ENCODE measurements around the gene ADSL.

ADSL gene

DNA sequence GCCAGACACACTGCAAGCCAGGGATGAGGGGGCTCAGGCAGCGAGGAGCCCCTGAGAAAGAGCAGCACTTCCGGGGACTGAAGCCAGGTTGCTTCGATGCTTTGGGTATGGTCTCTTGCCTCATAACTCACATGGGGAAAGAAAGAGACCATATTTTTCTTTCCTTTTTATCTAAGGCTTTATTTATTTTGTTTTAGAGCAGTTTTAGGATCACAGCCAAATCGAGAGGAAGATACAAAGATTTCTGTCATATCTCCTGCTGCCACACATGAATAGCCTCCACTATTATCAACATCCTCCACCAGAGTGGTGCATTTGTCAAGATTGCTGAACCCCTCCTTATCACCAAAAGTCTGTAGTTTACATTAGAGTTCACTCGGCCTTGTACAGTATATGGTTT is 24.3 kb upstream of the ADSL start:
- H3K27ac ChIP-seq (ENCODE audit: low read length), result no peak overlapping the region
- no peak for TF ChIP-seq CTCF (IDR thresholded peaks at IDR 0.05; ENCODE audit: low read length)
- TF ChIP-seq EZH2 (optimal IDR thresholded peaks at IDR 0.05; ENCODE audit: low read depth, low read length), result no peak
- TF ChIP-seq EZH2phosphoT487 (IDR thresholded peaks at IDR 0.05; ENCODE audit: low read length), result no peak

GRCh38 chr22:40322818-40323447 is 23.4 kb upstream of the ADSL start:
- H3K9me2 ChIP-seq (replicated peaks; ENCODE audit: insufficient read depth, low read length), result no peaks in the 10 kb centered on the region
- no peaks in the 10 kb centered on the region; the same call in 1 of the 2 replicates for H3K36me3 ChIP-seq (replicated peaks; ENCODE audit: insufficient read depth, low read length)
- no peak overlapping the region for H2AFZ ChIP-seq (ENCODE audit: low read length)
- no peaks in the 10 kb centered on the region for H3K9me3 ChIP-seq (replicated peaks; ENCODE audit: insufficient read depth, low read length)
- TF ChIP-seq CTCF (IDR thresholded peaks at IDR 0.05; ENCODE audit: low read length) (no peak), EZH2 (optimal IDR thresholded peaks at IDR 0.05; ENCODE audit: low read depth, low read length) (no peak), EZH2phosphoT487 (IDR thresholded peaks at IDR 0.05; ENCODE audit: low read length) (no peak)
- H3K9ac ChIP-seq (ENCODE audit: low read length), result no peak overlapping the region
- no peaks in the 10 kb centered on the region for H3K4me1 ChIP-seq (ENCODE audit: low read length)
- H3K27me3 ChIP-seq (replicated peaks; ENCODE audit: insufficient read depth, low read length), result no peaks in the 10 kb centered on the region
- H3K4me3 ChIP-seq (ENCODE audit: low read length), result no peak overlapping the region
- no peak overlapping the region for H3K27ac ChIP-seq (ENCODE audit: low read length)
- DNase-seq, result no peak
- no peaks in the 10 kb centered on the region for H4K20me1 ChIP-seq (ENCODE audit: insufficient read depth, low read length)
- no peaks in the 10 kb centered on the region for H3F3A ChIP-seq (ENCODE audit: insufficient read depth, low read length)
- H3K79me2 ChIP-seq (ENCODE audit: low read length), result no peaks in the 10 kb centered on the region
- no peak overlapping the region for H3K4me2 ChIP-seq (ENCODE audit: low read depth, low read length)

More for the DNA sequence above, 24.3 kb upstream of the ADSL start:
- DNase-seq, result no peak
- Histone ChIP-seq H3F3A (ENCODE audit: insufficient read depth, low read length) (no peaks in the 10 kb centered on the region), H3K4me2 (ENCODE audit: low read depth, low read length) (no peak overlapping the region), H4K20me1 (ENCODE audit: insufficient read depth, low read length) (no peaks in the 10 kb centered on the region), H3K79me2 (ENCODE audit: low read length) (no peaks in the 10 kb centered on the region), H3K9me2 (replicated peaks; ENCODE audit: insufficient read depth, low read length) (no peaks in the 10 kb centered on the region), H3K4me3 (ENCODE audit: low read length) (no peak overlapping the region), H3K4me1 (ENCODE audit: low read length) (no peaks in the 10 kb centered on the region), H3K9me3 (replicated peaks; ENCODE audit: insufficient read depth, low read length) (no peaks in the 10 kb centered on the region), H3K9ac (ENCODE audit: low read length) (no peak overlapping the region), H3K36me3 (replicated peaks; ENCODE audit: insufficient read depth, low read length) (no peaks in the 10 kb centered on the region; the same call in 1 of the 2 replicates), H3K27me3 (replicated peaks; ENCODE audit: insufficient read depth, low read length) (no peaks in the 10 kb centered on the region), H2AFZ (ENCODE audit: low read length) (no peak overlapping the region)

DNA sequence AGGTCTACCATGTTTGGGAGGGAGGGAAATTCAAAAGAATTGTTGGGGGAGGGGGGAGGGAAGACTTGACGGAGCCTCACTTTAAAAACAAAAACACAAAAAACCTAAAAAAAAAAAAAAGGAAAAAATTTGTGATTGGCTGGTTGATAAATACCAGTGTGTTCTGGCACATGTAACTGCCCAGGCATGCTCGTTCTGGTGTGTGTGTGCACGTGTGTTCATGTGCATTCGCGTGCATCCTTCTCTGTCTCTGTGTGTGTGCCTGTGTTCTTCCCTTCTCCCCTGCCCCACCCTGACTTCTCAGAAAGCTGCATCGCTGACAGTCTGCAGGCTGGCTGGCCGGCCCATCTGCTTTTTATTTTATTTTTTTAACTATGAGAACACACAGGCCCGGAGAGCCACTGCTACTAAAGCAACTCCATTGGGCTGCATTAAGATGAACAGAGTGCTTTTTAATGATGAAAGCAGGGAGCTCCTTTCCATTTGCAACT is 22.6 kb upstream of the ADSL start:
- DNase-seq, result no peak
- H3K27ac ChIP-seq (ENCODE audit: low read length), result no peak overlapping the region

More for the DNA sequence above, 22.6 kb upstream of the ADSL start:
- H2AFZ ChIP-seq (ENCODE audit: low read length), result no peak overlapping the region
- H3K79me2 ChIP-seq (ENCODE audit: low read length), result no peaks in the 10 kb centered on the region
- TF ChIP-seq EZH2phosphoT487 (IDR thresholded peaks at IDR 0.05; ENCODE audit: low read length) (no peak), CTCF (IDR thresholded peaks at IDR 0.05; ENCODE audit: low read length) (no peak), EZH2 (optimal IDR thresholded peaks at IDR 0.05; ENCODE audit: low read depth, low read length) (no peak)
- no peaks in the 10 kb centered on the region for H3K9me2 ChIP-seq (replicated peaks; ENCODE audit: insufficient read depth, low read length)
- H3K9ac ChIP-seq (ENCODE audit: low read length), result no peak overlapping the region
- no peaks in the 10 kb centered on the region for H4K20me1 ChIP-seq (ENCODE audit: insufficient read depth, low read length)
- H3K27me3 ChIP-seq (replicated peaks; ENCODE audit: insufficient read depth, low read length), result no peaks in the 10 kb centered on the region
- no peaks in the 10 kb centered on the region for H3K9me3 ChIP-seq (replicated peaks; ENCODE audit: insufficient read depth, low read length)
- H3K4me1 ChIP-seq (ENCODE audit: low read length), result no peaks in the 10 kb centered on the region
- H3F3A ChIP-seq (ENCODE audit: insufficient read depth, low read length), result no peaks in the 10 kb centered on the region
- no peak overlapping the region for H3K4me3 ChIP-seq (ENCODE audit: low read length)
- no peaks in the 10 kb centered on the region; the same call in 1 of the 2 replicates for H3K36me3 ChIP-seq (replicated peaks; ENCODE audit: insufficient read depth, low read length)
- no peak overlapping the region for H3K4me2 ChIP-seq (ENCODE audit: low read depth, low read length)
